ENCODE measurements around the gene CDK2AP2.
A peak's percentile ranks its signal among the peaks of the same experiment; 100 is the strongest.
"Not testable (repeated sequence)": the region's sequence is repeated elsewhere in the genome, so short reads cannot be mapped to it uniquely, and the experiment has no call there.

The CDK2AP2 gene

GRCh38 chr11:67507864-67508485, at the start of gene CDK2AP2:
CDK2AP2 (minus strand) TSS chr11:67508162; CDS start chr11:67508082, 80 bp downstream.
- peak; percentile 98 for DNase-seq

- DNase-seq = no peak
Measured at GRCh38 chr11:67556244-67556643, 48.3 kb upstream of the CDK2AP2 start.

- not testable (repeated sequence) for DNase-seq
Measured at GRCh38 chr11:67551697-67552096, 43.7 kb upstream of the CDK2AP2 start.

GRCh38 chr11:67551127-67551526, 43.2 kb upstream of the CDK2AP2 start:
- no peak for DNase-seq

- no peak for DNase-seq
Measured at GRCh38 chr11:67548555-67549110, 40.7 kb upstream of the CDK2AP2 start.

- DNase-seq = not testable (repeated sequence)
Measured at GRCh38 chr11:67548112-67548511, 40.1 kb upstream of the CDK2AP2 start.

- DNase-seq = peak; percentile 26
Measured at GRCh38 chr11:67545280-67545679, 37.3 kb upstream of the CDK2AP2 start.

- no peak for DNase-seq
Measured at GRCh38 chr11:67544616-67545242, 36.8 kb upstream of the CDK2AP2 start.

- DNase-seq = no peak
Measured at GRCh38 chr11:67543585-67543984, 35.6 kb upstream of the CDK2AP2 start.

GRCh38 chr11:67542971-67543370, 35.0 kb upstream of the CDK2AP2 start:
- DNase-seq = no peak

GRCh38 chr11:67542169-67542568, 34.2 kb upstream of the CDK2AP2 start:
- DNase-seq = no peak

- no peak for DNase-seq
Measured at GRCh38 chr11:67541198-67541597, 33.2 kb upstream of the CDK2AP2 start.

- DNase-seq = no peak
Measured at GRCh38 chr11:67539550-67539949, 31.6 kb upstream of the CDK2AP2 start.

- DNase-seq = no peak
Measured at GRCh38 chr11:67538823-67539505, 31.0 kb upstream of the CDK2AP2 start.

- DNase-seq = no peak
Measured at GRCh38 chr11:67538306-67538705, 30.3 kb upstream of the CDK2AP2 start.

GRCh38 chr11:67535561-67535960, 27.6 kb upstream of the CDK2AP2 start:
- no peak for DNase-seq

- DNase-seq = no peak
Measured at GRCh38 chr11:67534070-67534679, 26.2 kb upstream of the CDK2AP2 start.

GRCh38 chr11:67532889-67533288, 24.9 kb upstream of the CDK2AP2 start:
- no peak for DNase-seq

GRCh38 chr11:67530282-67530592, 22.3 kb upstream of the CDK2AP2 start:
- DNase-seq = no peak

GRCh38 chr11:67528376-67528775, 20.4 kb upstream of the CDK2AP2 start:
- no peak for DNase-seq

- DNase-seq = no peak
Measured at GRCh38 chr11:67525275-67525976, 17.5 kb upstream of the CDK2AP2 start.

- DNase-seq = no peak
Measured at GRCh38 chr11:67524480-67524808, 16.5 kb upstream of the CDK2AP2 start.

Measured in NCI-H1436 (cell line).